HUES48 (cell line): ENCODE data around the gene LCLAT1.
A peak's percentile ranks its signal among the peaks of the same experiment; 100 is the strongest.
"Not testable (repeated sequence)": the region's sequence is repeated elsewhere in the genome, so short reads cannot be mapped to it uniquely, and the experiment has no call there.

Experiments
- H3K27ac ChIP-seq: one replicate; pipeline ENCODE4 v1.7.0; 2013; ENCODE audit warnings: low read depth, low read length, inconsistent platforms
- H3K27me3 ChIP-seq: 2 replicates; pipeline ENCODE4 v1.6.1; 2013; ENCODE audit warnings: mild to moderate bottlenecking, low read length; ENCODE audit not compliant: control insufficient read depth, insufficient read depth
- H3K36me3 ChIP-seq: 2 replicates; pipeline ENCODE4 v1.6.1; 2013; ENCODE audit warnings: low read length; ENCODE audit not compliant: control insufficient read depth, insufficient read depth
- H3K4me1 ChIP-seq: 2 replicates; pipeline ENCODE4 v1.6.1; 2013; ENCODE audit warnings: mild to moderate bottlenecking, low read length; ENCODE audit not compliant: control insufficient read depth, insufficient read depth
- H3K4me3 ChIP-seq: 2 replicates; pipeline ENCODE4 v1.5.1; 2013; ENCODE audit warnings: mild to moderate bottlenecking, low read depth, low read length
- H3K9ac ChIP-seq: 2 replicates; pipeline ENCODE4 v1.6.1; 2013; ENCODE audit warnings: mild to moderate bottlenecking, low read depth, low read length, moderate library complexity
- H3K9me3 ChIP-seq: 2 replicates; pipeline ENCODE4 v1.6.1; 2013; ENCODE audit warnings: low read length; ENCODE audit not compliant: control insufficient read depth, insufficient read depth

Gene LCLAT1

GRCh38 chr2:30456579-30456978 lies 9.5 kb downstream of the LCLAT1 start:
- Histone ChIP-seq H3K4me3 (no peak overlapping the region), H3K9me3 (no peaks in the 10 kb centered on the region), H3K27ac (peak overlapping the region; percentile 55), H3K27me3 (no peaks in the 10 kb centered on the region), H3K9ac (no peak overlapping the region), H3K4me1 (peaks cover 55% of the 10 kb centered on the region), H3K36me3 (no peaks in the 10 kb centered on the region)

DNA sequence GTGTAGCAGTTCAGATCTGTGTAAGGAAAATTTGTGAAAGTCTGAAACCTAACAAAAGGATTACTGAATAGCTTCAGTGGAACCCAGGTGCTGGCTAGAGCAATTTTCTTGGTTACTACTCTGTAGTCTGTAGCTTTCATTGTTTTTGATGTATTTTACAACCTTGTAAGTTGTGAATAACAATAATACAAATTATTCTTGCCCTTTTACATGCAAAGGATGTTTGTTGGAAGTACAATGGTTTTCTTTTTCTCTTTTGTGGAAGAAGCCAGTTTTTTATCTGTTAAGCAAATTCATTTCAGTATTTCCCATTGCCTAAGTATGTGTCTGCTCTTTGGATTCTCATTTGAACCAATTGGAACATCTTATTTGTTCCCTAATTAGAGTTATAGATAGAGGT lies 10.2 kb downstream of the LCLAT1 start:
- Histone ChIP-seq H3K9me3 (no peaks in the 10 kb centered on the region), H3K9ac (no peak overlapping the region), H3K27me3 (no peaks in the 10 kb centered on the region), H3K36me3 (no peaks in the 10 kb centered on the region), H3K27ac (peak overlapping the region; percentile 55), H3K4me3 (0 out of 2 replicates have a peak overlapping the region, but pooled peaks have one; percentile 3), H3K4me1 (peaks cover 53% of the 10 kb centered on the region)

DNA sequence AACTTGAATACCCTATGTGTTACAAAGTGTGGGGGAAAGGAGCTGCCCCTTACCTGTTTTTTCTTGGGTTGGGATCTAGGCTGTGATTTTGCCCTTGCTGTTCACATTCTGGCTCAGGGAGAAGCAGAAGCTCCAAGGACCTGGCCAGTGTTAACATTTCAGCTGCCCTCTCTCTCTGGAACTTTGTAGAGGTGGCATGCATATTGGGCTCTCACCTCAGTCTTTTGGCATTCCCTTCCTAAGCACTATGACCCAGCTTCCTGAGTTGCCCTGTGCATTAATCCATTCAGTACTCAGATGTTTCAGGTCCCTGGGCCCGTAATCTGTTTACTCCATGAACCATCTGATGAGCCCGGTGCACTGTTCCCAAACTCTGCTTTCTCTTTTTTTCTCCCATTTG lies 12.1 kb downstream of the LCLAT1 start:
- no peak overlapping the region for H3K4me3 ChIP-seq
- H3K9ac ChIP-seq = no peak overlapping the region
- H3K9me3 ChIP-seq = no peaks in the 10 kb centered on the region
- no peaks in the 10 kb centered on the region for H3K36me3 ChIP-seq
- peaks cover 44% of the 10 kb centered on the region for H3K4me1 ChIP-seq
- no peaks in the 10 kb centered on the region for H3K27me3 ChIP-seq
- H3K27ac ChIP-seq = no peak overlapping the region

DNA sequence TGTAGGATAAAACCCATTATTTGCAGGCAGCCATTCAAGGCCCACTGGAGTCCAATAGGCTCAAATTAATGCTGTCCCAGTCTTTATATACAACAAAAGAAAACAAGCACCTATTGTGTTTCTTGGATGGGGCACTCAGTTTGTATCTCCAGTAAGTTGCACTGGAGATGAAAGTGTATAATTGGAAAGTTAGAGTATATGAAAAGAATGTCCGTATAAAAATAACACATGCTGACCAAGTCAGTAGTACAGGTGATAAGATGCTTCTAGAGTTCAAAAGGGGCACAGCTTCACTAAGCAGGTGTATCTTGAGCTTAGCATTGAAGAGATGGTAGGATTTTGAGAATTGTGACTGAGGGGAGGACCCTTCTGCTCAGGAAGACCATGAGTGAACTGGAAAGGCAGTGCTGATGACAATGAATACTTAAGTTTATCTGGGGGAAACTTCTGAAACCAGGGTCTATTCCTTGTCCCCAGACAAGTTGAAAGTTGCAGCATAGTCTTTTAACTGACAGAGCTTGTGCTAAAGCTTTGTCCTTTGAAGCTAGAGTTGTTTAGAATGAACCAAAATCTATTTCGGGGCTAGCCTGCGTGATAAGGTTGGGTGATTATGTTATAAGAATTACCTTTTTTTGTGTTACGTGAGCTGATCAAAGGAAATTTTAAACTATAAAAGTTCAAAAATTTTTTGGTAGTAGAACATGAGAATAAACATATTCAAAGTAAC lies 15.2 kb downstream of the LCLAT1 start:
- Histone ChIP-seq H3K4me3 (no peak overlapping the region), H3K4me1 (peaks cover 44% of the 10 kb centered on the region), H3K36me3 (no peaks in the 10 kb centered on the region), H3K9me3 (no peaks in the 10 kb centered on the region), H3K27me3 (no peaks in the 10 kb centered on the region), H3K9ac (no peak overlapping the region), H3K27ac (no peak overlapping the region)

GRCh38 chr2:30463535-30463934 lies 16.5 kb downstream of the LCLAT1 start:
- H3K4me3 ChIP-seq = no peak overlapping the region
- no peaks in the 10 kb centered on the region for H3K27me3 ChIP-seq
- no peak overlapping the region for H3K27ac ChIP-seq
- peaks cover 32% of the 10 kb centered on the region for H3K4me1 ChIP-seq
- no peaks in the 10 kb centered on the region for H3K36me3 ChIP-seq
- H3K9me3 ChIP-seq = no peaks in the 10 kb centered on the region
- H3K9ac ChIP-seq = no peak overlapping the region

DNA sequence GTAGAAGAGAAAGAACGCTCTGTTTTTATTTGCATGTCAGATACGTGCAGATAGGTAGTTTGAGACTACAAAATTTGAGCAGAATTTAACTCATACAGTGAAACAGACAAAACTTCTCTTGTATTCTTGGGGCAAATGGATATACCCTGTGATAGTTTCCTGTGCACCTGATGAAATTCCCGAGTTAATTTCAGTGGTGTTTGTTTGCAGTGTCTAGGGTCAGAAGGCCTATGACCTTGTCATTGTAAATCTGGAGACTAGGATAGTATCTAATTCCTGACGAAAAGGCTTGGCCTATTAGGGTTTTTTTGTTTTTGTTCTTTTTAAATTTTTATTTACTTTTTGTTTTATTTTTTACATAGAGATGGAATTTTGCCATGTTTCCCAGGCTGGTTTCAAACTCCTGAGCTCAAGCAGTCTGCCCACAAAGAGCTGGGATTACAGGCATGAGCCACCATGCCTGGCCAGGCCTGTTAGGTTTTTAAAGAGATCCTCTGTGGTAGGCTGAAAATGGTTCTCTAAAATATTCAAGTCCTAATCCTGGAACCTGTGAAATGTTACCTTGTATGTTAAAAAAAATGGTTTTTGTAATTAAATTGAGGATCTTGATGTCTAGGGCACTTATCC lies 17.6 kb downstream of the LCLAT1 start:
- H3K9ac ChIP-seq = no peak overlapping the region

GRCh38 chr2:30465171-30465545 lies 18.1 kb downstream of the LCLAT1 start:
- Histone ChIP-seq H3K4me3 (no peak overlapping the region), H3K27me3 (no peaks in the 10 kb centered on the region), H3K4me1 (peaks cover 23% of the 10 kb centered on the region), H3K9me3 (no peaks in the 10 kb centered on the region), H3K36me3 (no peaks in the 10 kb centered on the region), H3K9ac (no peak overlapping the region), H3K27ac (no peak overlapping the region)

More for the DNA sequence above, 17.6 kb downstream of the LCLAT1 start:
- Histone ChIP-seq H3K4me1 (peaks cover 25% of the 10 kb centered on the region), H3K27me3 (no peaks in the 10 kb centered on the region), H3K36me3 (no peaks in the 10 kb centered on the region), H3K27ac (no peak overlapping the region), H3K4me3 (no peak overlapping the region), H3K9me3 (no peaks in the 10 kb centered on the region)

GRCh38 chr2:30466216-30466615 lies 19.2 kb downstream of the LCLAT1 start:
- no peaks in the 10 kb centered on the region for H3K36me3 ChIP-seq
- no peaks in the 10 kb centered on the region for H3K27me3 ChIP-seq
- H3K9ac ChIP-seq = no peak overlapping the region
- H3K9me3 ChIP-seq = no peaks in the 10 kb centered on the region
- peaks cover 13% of the 10 kb centered on the region for H3K4me1 ChIP-seq
- H3K27ac ChIP-seq = no peak overlapping the region
- H3K4me3 ChIP-seq = no peak overlapping the region

GRCh38 chr2:30467062-30467826 lies 20.2 kb downstream of the LCLAT1 start:
- not testable (repeated sequence) for H3K27ac ChIP-seq, H3K36me3 ChIP-seq, H3K4me3 ChIP-seq

DNA sequence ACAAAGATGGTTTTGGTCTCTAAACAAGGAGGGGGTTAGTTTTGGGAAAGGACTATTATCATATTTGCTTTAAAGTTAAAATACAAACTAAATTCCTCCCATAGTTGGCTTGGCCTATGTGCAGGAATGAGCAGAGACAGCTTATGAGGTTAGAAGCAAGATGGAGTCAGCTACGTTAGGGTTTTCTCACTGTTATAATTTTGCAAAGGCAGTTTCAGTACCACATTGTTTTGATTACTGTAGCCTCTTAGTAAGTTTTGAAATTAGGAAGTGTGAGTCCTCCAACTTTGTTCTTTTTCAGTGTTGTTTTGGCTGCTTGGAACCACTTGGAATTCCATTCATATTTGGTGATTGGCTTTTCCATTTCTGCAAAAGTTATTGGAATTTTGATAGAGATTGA lies 23.4 kb downstream of the LCLAT1 start:
- peaks cover 2% of the 10 kb centered on the region for H3K4me1 ChIP-seq
- no peaks in the 10 kb centered on the region for H3K36me3 ChIP-seq
- H3K9me3 ChIP-seq = no peaks in the 10 kb centered on the region
- no peak overlapping the region for H3K27ac ChIP-seq
- H3K9ac ChIP-seq = no peak overlapping the region
- H3K4me3 ChIP-seq = no peak overlapping the region
- H3K27me3 ChIP-seq = no peaks in the 10 kb centered on the region

More at GRCh38 chr2:30467062-30467826, 20.2 kb downstream of the LCLAT1 start:
- H3K9ac ChIP-seq, H3K9me3 ChIP-seq, H3K27me3 ChIP-seq: not testable (repeated sequence)
- peaks cover 13% of the 10 kb centered on the region for H3K4me1 ChIP-seq

DNA sequence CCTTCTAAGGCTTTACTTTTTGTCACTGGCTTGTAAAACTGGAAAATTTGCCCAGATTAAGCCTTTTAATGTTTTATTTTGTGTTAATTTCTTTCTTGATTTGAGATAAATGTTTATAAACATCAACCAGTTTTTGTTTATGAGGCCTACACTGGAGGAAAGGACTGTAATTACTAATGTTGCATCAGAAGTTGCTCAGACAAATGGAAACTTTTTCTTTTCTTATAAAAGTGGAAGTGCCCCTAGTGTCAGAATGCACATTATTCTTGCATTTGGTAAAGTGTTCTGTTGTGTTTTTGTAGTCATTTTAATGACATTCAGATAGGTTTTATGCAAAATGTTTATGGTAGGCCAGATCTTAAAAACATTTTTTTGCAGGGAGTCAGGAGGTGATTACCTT lies 25.3 kb downstream of the LCLAT1 start:
- H3K36me3 ChIP-seq = no peaks in the 10 kb centered on the region
- no peaks in the 10 kb centered on the region for H3K27me3 ChIP-seq
- no peak overlapping the region for H3K27ac ChIP-seq
- H3K9me3 ChIP-seq = no peaks in the 10 kb centered on the region
- no peak overlapping the region for H3K9ac ChIP-seq
- H3K4me1 ChIP-seq = no peaks in the 10 kb centered on the region
- no peak overlapping the region for H3K4me3 ChIP-seq
